Activated CD4-positive, alpha-beta memory T cell treated with anti-CD3 and anti-CD28 coated beads, Interleukin-2, amount 10 ng/mL, durations not matched to agents 7 days and 5 days (primary cell): ENCODE results near the gene ZNF385C. TPM values are rescaled to one million over a fixed set of nuclear protein-coding genes. Genes with fewer than 3 reads are reported as not detected.

Experiments
- CTCF ChIA-PET: fragments of 350-600 bp; sonication (Branson Sonifier 250); formaldehyde crosslinking; loops from one replicate; lab custom pipeline; 2021; ENCODE audit warnings: antibody characterized with exemption, inconsistent platforms; lab: Charles Lee
- POLR2A ChIA-PET: fragments of 350-600 bp; sonication (Branson Sonifier 250); formaldehyde crosslinking; loops from one replicate; lab custom pipeline; 2021; ENCODE audit warnings: antibody characterized with exemption; lab: Charles Lee
- DNase-seq: peaks from one replicate; pipeline ENCODE4 v3.0.0-alpha.2; 2020
- H3K27ac Mint-ChIP-seq: one replicate; pipeline ENCODE4 v1.8.0; 2021; ENCODE audit warnings: mild to moderate bottlenecking, mixed read lengths
- H3K27me3 Mint-ChIP-seq: one replicate; pipeline ENCODE4 v1.8.0; 2021; ENCODE audit warnings: mixed read lengths
- H3K36me3 Mint-ChIP-seq: one replicate; pipeline ENCODE4 v1.8.0; 2021; ENCODE audit warnings: low read depth, mixed read lengths
- H3K4me1 Mint-ChIP-seq: one replicate; pipeline ENCODE4 v1.8.0; 2021; ENCODE audit warnings: mixed read lengths
- H3K4me3 Mint-ChIP-seq: one replicate; pipeline ENCODE4 v1.8.0; 2021; ENCODE audit warnings: mild to moderate bottlenecking, mixed read lengths
- H3K9me3 Mint-ChIP-seq: one replicate; pipeline ENCODE4 v1.8.0; 2021; ENCODE audit warnings: mixed read lengths
- total RNA-seq, 2 experiments: library from RNA; stranded (reverse); gene quantifications; one replicate each; pipeline ENCODE4 v1.2.3, GENCODE V29; 2021

The ZNF385C gene
- total RNA-seq, 2 experiments from 2014 or later: not detected

GRCh38 chr17:42065201-42065600, 33.1 kb downstream of the ZNF385C start:
- H3K4me1 Mint-ChIP-seq: peaks cover 15% of the 10 kb centered on the region
- ChIA-PET CTCF (interaction anchor here (0.7 to 4.2 kb wide), 14 partner anchors 9 to 101 kb away, joined by 3 to 32 read pairs (median 4); partner anchors contain the start of genes DHX58, DNAJC7, KAT2A and NKIRAS2), POLR2A (interaction anchor here (1.1 to 1.9 kb wide), 5 partner anchors 12 to 55 kb away, joined by 3 to 8 read pairs (median 5); partner anchors contain the start of genes DHX58 and DNAJC7)
- H3K4me3 Mint-ChIP-seq: no peak overlapping the region
- no peak overlapping the region for H3K27ac Mint-ChIP-seq
- H3K27me3 Mint-ChIP-seq: no peaks in the 10 kb centered on the region
- H3K36me3 Mint-ChIP-seq: no peaks in the 10 kb centered on the region
- DNase-seq: no peak
- no peaks in the 10 kb centered on the region for H3K9me3 Mint-ChIP-seq

- H3K27ac Mint-ChIP-seq: no peak overlapping the region
- no peak overlapping the region for H3K4me3 Mint-ChIP-seq
- POLR2A ChIA-PET: interaction anchor here (1.2 kb wide), 1 partner anchor 50 kb away, joined by 4 read pairs; the partner anchor contains the start of gene DHX58
- H3K9me3 Mint-ChIP-seq: no peaks in the 10 kb centered on the region
- peaks cover 15% of the 10 kb centered on the region for H3K4me1 Mint-ChIP-seq
- DNase-seq: no peak
- no peaks in the 10 kb centered on the region for H3K27me3 Mint-ChIP-seq
- CTCF ChIA-PET: interaction anchor here (1.5 kb wide), 1 partner anchor 37 kb away, joined by 3 read pairs; no protein-coding TSS in a partner anchor
- H3K36me3 Mint-ChIP-seq: no peaks in the 10 kb centered on the region
Measured at GRCh38 chr17:42062681-42063080, 35.6 kb downstream of the ZNF385C start.

GRCh38 chr17:42061646-42062487, 36.4 kb downstream of the ZNF385C start:
- no peak for DNase-seq
- peaks cover 2% of the 10 kb centered on the region for H3K27me3 Mint-ChIP-seq
- ChIA-PET POLR2A (interaction anchor here (1.2 to 1.4 kb wide), 2 partner anchors 42 to 51 kb away, joined by 4 to 5 read pairs; partner anchors contain the start of gene DHX58), CTCF (interaction anchor here (1.5 kb wide), 1 partner anchor 42 kb away, joined by 4 read pairs; the partner anchor contains the start of gene NKIRAS2)
- H3K4me1 Mint-ChIP-seq: peaks cover 15% of the 10 kb centered on the region
- H3K27ac Mint-ChIP-seq: no peak overlapping the region
- H3K9me3 Mint-ChIP-seq: no peaks in the 10 kb centered on the region
- H3K36me3 Mint-ChIP-seq: no peaks in the 10 kb centered on the region
- no peak overlapping the region for H3K4me3 Mint-ChIP-seq

- POLR2A ChIA-PET: interaction anchor here (1.2 kb wide), 1 partner anchor 12 kb away, joined by 3 read pairs; no protein-coding TSS in a partner anchor
- Mint-ChIP-seq H3K27me3 (peaks cover 8% of the 10 kb centered on the region), H3K9me3 (no peaks in the 10 kb centered on the region), H3K27ac (no peak overlapping the region), H3K36me3 (no peaks in the 10 kb centered on the region), H3K4me1 (peaks cover 14% of the 10 kb centered on the region), H3K4me3 (no peak overlapping the region)
- CTCF ChIA-PET: interaction anchor here (1.5 kb wide), 1 partner anchor 40 kb away, joined by 4 read pairs; the partner anchor contains the start of gene NKIRAS2
- DNase-seq: no peak
Measured at GRCh38 chr17:42060231-42060630, 38.0 kb downstream of the ZNF385C start.

- Mint-ChIP-seq H3K36me3 (no peaks in the 10 kb centered on the region), H3K27me3 (peaks cover 12% of the 10 kb centered on the region), H3K4me3 (no peak overlapping the region), H3K4me1 (peaks cover 11% of the 10 kb centered on the region), H3K27ac (no peak overlapping the region), H3K9me3 (no peaks in the 10 kb centered on the region)
- DNase-seq: no peak
- CTCF ChIA-PET: no interaction called here
- POLR2A ChIA-PET: no interaction called here
Measured at GRCh38 chr17:42059815-42060214, 38.5 kb downstream of the ZNF385C start.

- DNase-seq: no peak
- peaks cover 21% of the 10 kb centered on the region for H3K27me3 Mint-ChIP-seq
- no peaks in the 10 kb centered on the region for H3K36me3 Mint-ChIP-seq
- POLR2A ChIA-PET: no interaction called here
- no peaks in the 10 kb centered on the region for H3K4me1 Mint-ChIP-seq
- CTCF ChIA-PET: no interaction called here
- no peak overlapping the region for H3K27ac Mint-ChIP-seq
- no peak overlapping the region for H3K4me3 Mint-ChIP-seq
- no peaks in the 10 kb centered on the region for H3K9me3 Mint-ChIP-seq
Measured at GRCh38 chr17:42058063-42058462, 40.2 kb downstream of the ZNF385C start.

GRCh38 chr17:42056635-42057034, 41.6 kb downstream of the ZNF385C start:
- H3K27me3 Mint-ChIP-seq: peaks cover 34% of the 10 kb centered on the region
- no peak overlapping the region for H3K27ac Mint-ChIP-seq
- no peaks in the 10 kb centered on the region for H3K36me3 Mint-ChIP-seq
- ChIA-PET CTCF (interaction anchor here (1.2 to 1.8 kb wide), 3 partner anchors 9 to 59 kb away, joined by 3 to 4 read pairs (median 4); partner anchors contain the start of gene NKIRAS2), POLR2A (no interaction called here)
- H3K9me3 Mint-ChIP-seq: no peaks in the 10 kb centered on the region
- H3K4me1 Mint-ChIP-seq: no peaks in the 10 kb centered on the region
- no peak for DNase-seq
- H3K4me3 Mint-ChIP-seq: no peak overlapping the region

GRCh38 chr17:42055496-42055895, 42.8 kb downstream of the ZNF385C start:
- POLR2A ChIA-PET: no interaction called here
- CTCF ChIA-PET: interaction anchor here (1.2 to 1.6 kb wide), 2 partner anchors 10 to 60 kb away, joined by 3 read pairs; no protein-coding TSS in a partner anchor
- peaks cover 44% of the 10 kb centered on the region for H3K27me3 Mint-ChIP-seq
- no peaks in the 10 kb centered on the region for H3K9me3 Mint-ChIP-seq
- DNase-seq: no peak
- H3K4me1 Mint-ChIP-seq: peaks cover 5% of the 10 kb centered on the region
- no peaks in the 10 kb centered on the region for H3K36me3 Mint-ChIP-seq
- H3K27ac Mint-ChIP-seq: no peak overlapping the region
- H3K4me3 Mint-ChIP-seq: no peak overlapping the region

GRCh38 chr17:42055027-42055426, 43.2 kb downstream of the ZNF385C start:
- DNase-seq: no peak
- Mint-ChIP-seq H3K4me3 (no peak overlapping the region), H3K36me3 (no peaks in the 10 kb centered on the region), H3K4me1 (peaks cover 5% of the 10 kb centered on the region), H3K27ac (no peak overlapping the region), H3K27me3 (peaks cover 45% of the 10 kb centered on the region), H3K9me3 (no peaks in the 10 kb centered on the region)
- POLR2A ChIA-PET: no interaction called here
- CTCF ChIA-PET: interaction anchor here (1.6 kb wide), 1 partner anchor 11 kb away, joined by 3 read pairs; no protein-coding TSS in a partner anchor

GRCh38 chr17:42053731-42054500, 44.4 kb downstream of the ZNF385C start:
- ChIA-PET CTCF (no interaction called here), POLR2A (no interaction called here)
- Mint-ChIP-seq H3K36me3 (no peaks in the 10 kb centered on the region), H3K27ac (no peak overlapping the region), H3K4me3 (no peak overlapping the region), H3K9me3 (no peaks in the 10 kb centered on the region), H3K4me1 (peaks cover 8% of the 10 kb centered on the region), H3K27me3 (peaks cover 56% of the 10 kb centered on the region)
- no peak for DNase-seq

GRCh38 chr17:42052346-42052877, 45.9 kb downstream of the ZNF385C start:
- no peaks in the 10 kb centered on the region for H3K36me3 Mint-ChIP-seq
- no peak overlapping the region for H3K4me3 Mint-ChIP-seq
- H3K27me3 Mint-ChIP-seq: peaks cover 65% of the 10 kb centered on the region
- DNase-seq: no peak
- POLR2A ChIA-PET: no interaction called here
- H3K9me3 Mint-ChIP-seq: no peaks in the 10 kb centered on the region
- peaks cover 8% of the 10 kb centered on the region for H3K4me1 Mint-ChIP-seq
- H3K27ac Mint-ChIP-seq: no peak overlapping the region
- CTCF ChIA-PET: no interaction called here

- Mint-ChIP-seq H3K4me3 (peak overlapping the region; percentile 30), H3K27me3 (peaks cover 63% of the 10 kb centered on the region), H3K27ac (no peak overlapping the region), H3K9me3 (no peaks in the 10 kb centered on the region), H3K36me3 (no peaks in the 10 kb centered on the region), H3K4me1 (peaks cover 8% of the 10 kb centered on the region)
- POLR2A ChIA-PET: no interaction called here
- CTCF ChIA-PET: interaction anchor here (1.1 kb wide), 1 partner anchor 14 kb away, joined by 3 read pairs; no protein-coding TSS in a partner anchor
- no peak for DNase-seq
Measured at GRCh38 chr17:42051645-42052044, 46.6 kb downstream of the ZNF385C start.
